H1 (cell line): Measurements from ENCODE around the gene BCL11A. TPM values are rescaled to one million over a fixed set of nuclear protein-coding genes. Genes with fewer than 3 reads are reported as not detected.
A peak's percentile ranks its signal among the peaks of the same experiment; 100 is the strongest.

Experiments
- CTCF ChIA-PET: fragments of 300-600 bp; sonication (Branson Sonifier 250); formaldehyde crosslinking; loops from one replicate; lab custom pipeline; 2021; ENCODE audit not compliant: partially characterized antibody; lab: Charles Lee
- POLR2A ChIA-PET: fragments of 300-600 bp; sonication (Branson Sonifier 250); formaldehyde crosslinking; loops from one replicate; lab custom pipeline; 2021; ENCODE audit warnings: inconsistent platforms; ENCODE audit not compliant: partially characterized antibody; lab: Charles Lee
- DNase-seq, 2 experiments: peaks; one replicate each; pipeline versions ENCODE4 v3.0.0 to v3.0.0-alpha.2; 2010 to 2022; ENCODE audit warnings: low spot score in 2 of 2, low read depth in 1 of 2, mixed read lengths in 1 of 2
- FAIRE-seq: peaks from 2 replicates; lab custom pipeline; 2011; peaks lifted over from hg19 to GRCh38; lab: Jason Lieb, UNC
- H2AFZ ChIP-seq: 2 replicates; pipeline ENCODE4 v1.8.1; 2012; ENCODE audit warnings: low read length, inconsistent platforms
- H2AK5ac ChIP-seq: 2 replicates; pipeline ENCODE4 v1.6.1; 2013; ENCODE audit warnings: low read depth, low read length
- H2BK120ac ChIP-seq: replicated peaks from 2 replicates; pipeline ENCODE3; 2013; ENCODE audit warnings: low read depth, low read length, inconsistent platforms
- H2BK12ac ChIP-seq: 2 replicates; pipeline ENCODE4 v1.6.1; 2013; ENCODE audit warnings: low read depth, low read length
- H2BK15ac ChIP-seq: 2 replicates; pipeline ENCODE4 v1.6.1; 2013; ENCODE audit warnings: low read length
- H2BK20ac ChIP-seq: 2 replicates; pipeline ENCODE4 v1.6.1; 2013; ENCODE audit warnings: low read length
- H2BK5ac ChIP-seq: 2 replicates; pipeline ENCODE4 v1.6.1; 2013; ENCODE audit warnings: low read depth, low read length
- H3K14ac ChIP-seq: 2 replicates; pipeline ENCODE4 v1.6.1; 2013; ENCODE audit warnings: inconsistent platforms; ENCODE audit not compliant: insufficient read length
- H3K18ac ChIP-seq: 2 replicates; pipeline ENCODE4 v1.6.1; 2013; ENCODE audit warnings: low read length; ENCODE audit errors: extremely low read depth
- H3K23ac ChIP-seq: 2 replicates; pipeline ENCODE4 v1.6.1; 2013; ENCODE audit warnings: inconsistent platforms; ENCODE audit not compliant: insufficient read length
- H3K23me2 ChIP-seq: 2 replicates; pipeline ENCODE4 v1.6.1; 2013; ENCODE audit warnings: low read depth, low read length
- H3K27ac ChIP-seq: 2 replicates; pipeline ENCODE4 v1.6.1; 2011; ENCODE audit warnings: low read depth, low read length, inconsistent platforms
- H3K27me3 ChIP-seq, 4 experiments: replicated peaks in 1 of 4; 1 replicate in 1 of 4; 2 replicates in 3 of 4; pipeline versions ENCODE4 v1.6.1 to v1.8.1; 2011 to 2013; ENCODE audit warnings: low read length in 3 of 4, mild to moderate bottlenecking in 3 of 4, inconsistent platforms in 2 of 4, mixed read lengths in 2 of 4, moderate library complexity in 1 of 4; ENCODE audit not compliant: control insufficient read depth in 3 of 4, insufficient read depth in 3 of 4; ENCODE audit errors: extremely low read depth in 1 of 4
- H3K36me3 ChIP-seq, 4 experiments: 2 replicates each; pipeline versions ENCODE4 v1.6.1 to v1.8.1; 2011 to 2013; ENCODE audit warnings: mild to moderate bottlenecking in 4 of 4, low read length in 3 of 4, moderate library complexity in 2 of 4, control low read depth in 1 of 4, inconsistent platforms in 1 of 4; ENCODE audit not compliant: insufficient read depth in 4 of 4, control insufficient read depth in 2 of 4
- H3K4ac ChIP-seq: replicated peaks from 2 replicates; pipeline ENCODE3; 2013; ENCODE audit warnings: low read length, low read depth, mixed read lengths, inconsistent platforms; ENCODE audit not compliant: insufficient read length
- H3K4me1 ChIP-seq, 4 experiments: replicated peaks in 1 of 4; 1 replicate in 1 of 4; 2 replicates in 3 of 4; pipeline versions ENCODE4 v1.6.1 to v1.8.1; 2011 to 2013; ENCODE audit warnings: low read length in 3 of 4, inconsistent platforms in 2 of 4, mixed read lengths in 1 of 4; ENCODE audit not compliant: insufficient read depth in 4 of 4, control insufficient read depth in 3 of 4
- H3K4me2 ChIP-seq, 2 experiments: 2 replicates each; pipeline versions ENCODE4 v1.6.1 to v1.8.1; 2011 to 2013; ENCODE audit warnings: low read depth in 2 of 2, low read length in 2 of 2, control low read depth in 1 of 2, inconsistent platforms in 1 of 2, mild to moderate bottlenecking in 1 of 2; ENCODE audit not compliant: insufficient read depth in 1 of 2
- H3K4me3 ChIP-seq, 4 experiments: fragments of 200-600, 300-600 bp in 1 of 4; sonication (generic), shearing (Covaris generic), sonication (Bioruptor Twin) in 1 of 4; 2 replicates each; pipeline versions ENCODE4 v1.5.1 to v1.8.1; 2011 to 2016; ENCODE audit warnings: low read length in 4 of 4, low read depth in 3 of 4, control low read depth in 2 of 4, inconsistent platforms in 2 of 4, mild to moderate bottlenecking in 2 of 4, mixed read lengths in 1 of 4, moderate library complexity in 1 of 4; ENCODE audit not compliant: insufficient read depth in 2 of 4; ENCODE audit errors: extremely low read depth in 1 of 4
- H3K56ac ChIP-seq: replicated peaks from 2 replicates; pipeline ENCODE3; 2013; ENCODE audit warnings: low read depth, mild to moderate bottlenecking, mixed read lengths, low read length, inconsistent platforms; ENCODE audit not compliant: insufficient read length
- H3K79me1 ChIP-seq: 2 replicates; pipeline ENCODE4 v1.6.1; 2013; ENCODE audit warnings: low read depth, low read length, control low read depth
- H3K79me2 ChIP-seq, 2 experiments: 2 replicates each; pipeline versions ENCODE4 v1.6.1 to v1.8.1; 2012 to 2013; ENCODE audit warnings: low read length in 2 of 2, mild to moderate bottlenecking in 2 of 2, inconsistent platforms in 1 of 2; ENCODE audit not compliant: insufficient read depth in 2 of 2, control insufficient read depth in 1 of 2
- H3K9ac ChIP-seq, 4 experiments: replicated peaks in 1 of 4; 1 replicate in 1 of 4; 2 replicates in 3 of 4; pipeline versions ENCODE4 v1.6.1 to v1.8.1; 2011 to 2013; ENCODE audit warnings: low read depth in 3 of 4, low read length in 3 of 4, control low read depth in 2 of 4, mild to moderate bottlenecking in 2 of 4, moderate library complexity in 2 of 4, inconsistent platforms in 1 of 4; ENCODE audit errors: extremely low read depth in 1 of 4
- H3K9me3 ChIP-seq, 2 experiments: 2 replicates each; pipeline versions ENCODE4 v1.6.1 to v1.8.1; 2012 to 2013; ENCODE audit warnings: mild to moderate bottlenecking in 2 of 2, moderate library complexity in 2 of 2, control low read depth in 1 of 2, inconsistent platforms in 1 of 2, low read depth in 1 of 2, low read length in 1 of 2, mixed read lengths in 1 of 2; ENCODE audit not compliant: insufficient read depth in 2 of 2
- H4K20me1 ChIP-seq, 2 experiments: replicated peaks in 1 of 2; 2 replicates each; pipeline versions ENCODE3 to v1.8.1; 2011 to 2013; ENCODE audit warnings: inconsistent platforms in 2 of 2, low read length in 2 of 2, mild to moderate bottlenecking in 1 of 2; ENCODE audit not compliant: insufficient read depth in 2 of 2, control insufficient read depth in 1 of 2
- H4K5ac ChIP-seq: 2 replicates; pipeline ENCODE4 v1.6.1; 2013; ENCODE audit warnings: low read length, low read depth, mixed read lengths, inconsistent platforms; ENCODE audit not compliant: insufficient read length
- H4K8ac ChIP-seq: 2 replicates; pipeline ENCODE4 v1.8.0; 2013; ENCODE audit warnings: mild to moderate bottlenecking, moderate library complexity, low read length, inconsistent platforms; ENCODE audit not compliant: insufficient read depth; ENCODE audit errors: extremely low read depth
- H4K91ac ChIP-seq: replicated peaks from 2 replicates; pipeline ENCODE3; 2013; ENCODE audit warnings: low read length, mixed read lengths, inconsistent platforms; ENCODE audit not compliant: insufficient read length
- BRCA1 ChIP-seq: IDR thresholded peaks from 2 replicates; pipeline ENCODE4 v1.6.1; 2012; ENCODE audit warnings: low read depth, low read length, improper control_type of control experiment
- CEBPB ChIP-seq: IDR thresholded peaks from 2 replicates; pipeline ENCODE4 v1.6.1; 2012; ENCODE audit warnings: low read depth, low read length
- CHD1 ChIP-seq: IDR thresholded peaks from 2 replicates; pipeline ENCODE4 v1.6.1; 2012; ENCODE audit warnings: low read depth, low read length, improper control_type of control experiment
- CTBP2 ChIP-seq: IDR thresholded peaks from 2 replicates; pipeline ENCODE4 v1.7.0; 2011; ENCODE audit warnings: borderline replicate concordance, mild to moderate bottlenecking, moderate library complexity, mixed read lengths, low read length; ENCODE audit not compliant: insufficient read depth, insufficient read length
- EZH2 ChIP-seq: fragments of 200-600 bp; sonication (generic); IDR thresholded peaks from 2 replicates; pipeline ENCODE4 v1.7.1; 2012; ENCODE audit warnings: low read depth, mild to moderate bottlenecking, moderate library complexity, low read length, inconsistent platforms; ENCODE audit not compliant: severe bottlenecking
- ZNF274 ChIP-seq: IDR thresholded peaks from 2 replicates; pipeline ENCODE4 v1.7.0; 2012; ENCODE audit warnings: low read length, borderline replicate concordance; ENCODE audit errors: extremely low read depth
- WGBS, 2 experiments: shearing (Covaris generic) in 1 of 2; methylation state at CpG; one replicate each; pipeline versions ENCODE4 v1.1.6 to v1.1.7; 2013 to 2015; ENCODE audit warnings: low lambda C conversion rate in 2 of 2, mixed read lengths in 2 of 2, inconsistent platforms in 1 of 2, low coverage in 1 of 2, missing lambda C conversion rate in 1 of 2; ENCODE audit not compliant: insufficient replicate concordance in 2 of 2, insufficient coverage in 1 of 2, insufficient read length in 1 of 2; ENCODE audit errors: extremely low coverage in 1 of 2, missing lambda C conversion rate in 1 of 2; 5-methylcytosine and 5-hydroxymethylcytosine counted together
- polyA plus RNA-seq, 7 experiments: library from polyadenylated mRNA; depleted of rRNA in 3 of 7; stranded (reverse) in 5 of 7; unstranded in 2 of 7; fragments of >200 nt in 5 of 7; fragments of 200-250 nt in 2 of 7; gene quantifications; 1 replicate in 5 of 7; 2 replicates in 1 of 7; 4 replicates in 1 of 7; pipeline versions ENCODE4 v1.2.1 to v1.2.3, GENCODE V29; 2011 to 2013; ENCODE audit warnings: missing spikeins in 2 of 7, mixed read lengths in 2 of 7
- total RNA-seq: library from RNA; stranded (reverse); fragmentation: NEBNext Ultra II Directional; extraction: Animal tissue kit (Norgen Biotek cat#: 25700); gene quantifications from 2 replicates; pipeline ENCODE4 v1.2.1, GENCODE V29; 2021
- TF ChIP-seq, protein P1 (sequence below): IDR thresholded peaks from 2 replicates; pipeline ENCODE4 v1.6.1; 2011; ENCODE audit warnings: low read length, improper control_type of control experiment
- TF ChIP-seq, protein P2 (sequence below), 3 experiments: IDR thresholded peaks; 1 replicate in 2 of 3; 2 replicates in 1 of 3; pipeline versions ENCODE4 v1.5.1 to v1.6.1; 2011; ENCODE audit warnings: low read length in 3 of 3, mild to moderate bottlenecking in 3 of 3, inconsistent platforms in 2 of 3, low read depth in 1 of 3, moderate library complexity in 1 of 3; ENCODE audit not compliant: insufficient read depth in 1 of 3; ENCODE audit errors: control extremely low read depth in 1 of 3

BCL11A gene
- total and polyA plus RNA-seq, 2 of the 8 experiments (the other 6 are each of a cell fraction or from before 2014, with no cell fraction given), result 11.9 to 59.3 TPM

DNA sequence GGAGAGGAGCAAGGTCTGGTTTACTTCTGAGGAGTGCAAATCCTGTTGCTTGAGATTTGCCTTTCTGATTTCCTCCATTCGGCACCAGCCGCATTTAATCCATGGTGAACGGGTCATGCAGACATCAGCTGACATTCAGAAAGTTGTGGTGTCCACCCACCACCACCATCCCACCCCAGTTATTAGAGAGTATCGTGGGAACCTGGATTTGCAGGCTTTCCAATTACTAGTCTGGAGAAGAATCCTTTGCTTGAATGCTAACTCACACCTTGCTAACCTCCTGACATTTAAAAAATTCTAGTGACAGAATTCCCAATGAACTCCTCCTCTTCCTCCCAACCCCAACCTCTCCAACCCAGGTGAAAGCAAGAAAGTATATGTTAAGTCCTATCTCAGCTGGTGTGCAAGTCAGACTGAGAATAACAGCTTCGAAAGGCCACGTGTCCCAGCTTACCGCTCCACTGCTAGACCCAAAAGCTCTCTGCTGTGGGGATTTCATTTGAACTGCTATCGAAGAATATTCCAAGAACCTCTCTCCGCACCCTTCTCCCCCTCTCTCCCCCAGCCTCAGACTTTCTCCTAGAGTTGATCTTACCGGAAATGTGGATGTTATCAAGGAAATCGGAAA lies 17.7 kb downstream of the BCL11A start:
- no peaks in the 10 kb centered on the region for H3K9me3 ChIP-seq
- CTCF ChIA-PET, result interaction anchor here (0.6 to 2.0 kb wide), 4 partner anchors 14 to 198 kb away, joined by 3 to 6 read pairs (median 4); no protein-coding TSS in a partner anchor
- peaks cover 0 to 19% (median 0%) of the 10 kb centered on the region in 4 experiments; a peak in 3 of 8 replicates for H3K36me3 ChIP-seq
- no peak overlapping the region for H3K23ac ChIP-seq
- H2BK5ac ChIP-seq, result no peak overlapping the region
- H4K5ac ChIP-seq, result no peak overlapping the region
- H3K23me2 ChIP-seq, result no peaks in the 10 kb centered on the region
- peaks cover 0 to 1% (median 0%) of the 10 kb centered on the region in 4 experiments; a peak in 1 of 7 replicates for H3K27me3 ChIP-seq
- no peak overlapping the region for H2AK5ac ChIP-seq
- H3K4ac ChIP-seq, result no peak overlapping the region
- H3K79me1 ChIP-seq, result peaks cover 13% of the 10 kb centered on the region; the same call in 1 of the 2 replicates
- DNase-seq (no peak), FAIRE-seq (no peak)
- H3K4me1 ChIP-seq, result peaks cover 24 to 50% (median 46%) of the 10 kb centered on the region in 4 experiments
- H3K4me2 ChIP-seq, result peak overlapping the region in 1 of 2 experiments; percentile 3; a peak in 1 of 4 replicates
- POLR2A ChIA-PET, result interaction anchor here (1.3 to 4.7 kb wide), 4 partner anchors 10 to 94 kb away, joined by 3 to 31 read pairs (median 6); no protein-coding TSS in a partner anchor
- no peak overlapping the region for H2BK15ac ChIP-seq
- peaks cover 9 to 100% of the 10 kb centered on the region in 2 experiments for H3K79me2 ChIP-seq
- no peak overlapping the region for H3K4me3 ChIP-seq
- no peak overlapping the region for H2BK120ac ChIP-seq
- H3K56ac ChIP-seq, result no peak overlapping the region
- no peak overlapping the region for H2BK12ac ChIP-seq
- H2BK20ac ChIP-seq, result no peak overlapping the region
- H3K14ac ChIP-seq, result no peak overlapping the region
- H4K20me1 ChIP-seq, result peaks cover 12 to 22% of the 10 kb centered on the region in 2 experiments
- H2AFZ ChIP-seq, result no peak overlapping the region
- H4K8ac ChIP-seq, result no peak overlapping the region
- H3K9ac ChIP-seq, result no peak overlapping the region
- no peak overlapping the region for H3K18ac ChIP-seq
- 86% methylated on average over 11 of the region's 11 CpGs; no CpG with 5 or more reads in 1 of the 2 experiments for WGBS, 2 experiments
- no peak overlapping the region for H3K27ac ChIP-seq
- H4K91ac ChIP-seq, result no peak overlapping the region
- TF ChIP-seq CEBPB, result no peak
- TF ChIP-seq, protein P1, sequence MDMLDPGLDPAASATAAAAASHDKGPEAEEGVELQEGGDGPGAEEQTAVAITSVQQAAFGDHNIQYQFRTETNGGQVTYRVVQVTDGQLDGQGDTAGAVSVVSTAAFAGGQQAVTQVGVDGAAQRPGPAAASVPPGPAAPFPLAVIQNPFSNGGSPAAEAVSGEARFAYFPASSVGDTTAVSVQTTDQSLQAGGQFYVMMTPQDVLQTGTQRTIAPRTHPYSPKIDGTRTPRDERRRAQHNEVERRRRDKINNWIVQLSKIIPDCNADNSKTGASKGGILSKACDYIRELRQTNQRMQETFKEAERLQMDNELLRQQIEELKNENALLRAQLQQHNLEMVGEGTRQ, result no peak
- TF ChIP-seq EZH2, result no peak
- TF ChIP-seq CTBP2, result no peak
- TF ChIP-seq BRCA1, result no peak
- TF ChIP-seq, protein P2, sequence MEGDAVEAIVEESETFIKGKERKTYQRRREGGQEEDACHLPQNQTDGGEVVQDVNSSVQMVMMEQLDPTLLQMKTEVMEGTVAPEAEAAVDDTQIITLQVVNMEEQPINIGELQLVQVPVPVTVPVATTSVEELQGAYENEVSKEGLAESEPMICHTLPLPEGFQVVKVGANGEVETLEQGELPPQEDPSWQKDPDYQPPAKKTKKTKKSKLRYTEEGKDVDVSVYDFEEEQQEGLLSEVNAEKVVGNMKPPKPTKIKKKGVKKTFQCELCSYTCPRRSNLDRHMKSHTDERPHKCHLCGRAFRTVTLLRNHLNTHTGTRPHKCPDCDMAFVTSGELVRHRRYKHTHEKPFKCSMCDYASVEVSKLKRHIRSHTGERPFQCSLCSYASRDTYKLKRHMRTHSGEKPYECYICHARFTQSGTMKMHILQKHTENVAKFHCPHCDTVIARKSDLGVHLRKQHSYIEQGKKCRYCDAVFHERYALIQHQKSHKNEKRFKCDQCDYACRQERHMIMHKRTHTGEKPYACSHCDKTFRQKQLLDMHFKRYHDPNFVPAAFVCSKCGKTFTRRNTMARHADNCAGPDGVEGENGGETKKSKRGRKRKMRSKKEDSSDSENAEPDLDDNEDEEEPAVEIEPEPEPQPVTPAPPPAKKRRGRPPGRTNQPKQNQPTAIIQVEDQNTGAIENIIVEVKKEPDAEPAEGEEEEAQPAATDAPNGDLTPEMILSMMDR (IDR thresholded peaks at IDR 0.05; ENCODE audit: control extremely low read depth in 1 of 3, insufficient read depth in 1 of 3, low read depth in 1 of 3, low read length in 3 of 3), result no peak
- no peak for TF ChIP-seq ZNF274
- TF ChIP-seq CHD1, result no peak
